Eye (tissue), 1 donor: ENCODE data around the gene MEF2B.
"Not testable (repeated sequence)": the region's sequence is repeated elsewhere in the genome, so short reads cannot be mapped to it uniquely, and the experiment has no call there.

Experiments used
- DNase-seq: peaks from one replicate; pipeline ENCODE4 v3.0.0-alpha.2; 2015

Gene MEF2B

GRCh38 chr19:19121371-19121770 is 48.7 kb downstream of the MEF2B start:
- DNase-seq: no peak

GRCh38 chr19:19120308-19121231 is 49.5 kb downstream of the MEF2B start:
- peak; percentile 92 for DNase-seq

GRCh38 chr19:19119325-19120237 is 50.5 kb downstream of the MEF2B start:
- DNase-seq: no peak

GRCh38 chr19:19115954-19116353 is 54.1 kb downstream of the MEF2B start:
- no peak for DNase-seq

GRCh38 chr19:19113040-19113626 is 56.9 kb downstream of the MEF2B start:
- DNase-seq: peak; percentile 86

GRCh38 chr19:19111967-19112580 is 58.0 kb downstream of the MEF2B start:
- DNase-seq: no peak

GRCh38 chr19:19111136-19111835 is 58.8 kb downstream of the MEF2B start:
- DNase-seq: no peak

- peak; percentile 82 for DNase-seq
Measured at GRCh38 chr19:19110410-19111135, 59.5 kb downstream of the MEF2B start.

GRCh38 chr19:19109601-19110000 is 60.5 kb downstream of the MEF2B start:
- no peak for DNase-seq

- DNase-seq: no peak
Measured at GRCh38 chr19:19107654-19108053, 62.4 kb downstream of the MEF2B start.

- not testable (repeated sequence) for DNase-seq
Measured at GRCh38 chr19:19106938-19107337, 63.1 kb downstream of the MEF2B start.

- DNase-seq: no peak
Measured at GRCh38 chr19:19106056-19106551, 64.0 kb downstream of the MEF2B start.

- peak; percentile 92 for DNase-seq
Measured at GRCh38 chr19:19105365-19106055, 64.6 kb downstream of the MEF2B start.

GRCh38 chr19:19103167-19103566 is 66.9 kb downstream of the MEF2B start:
- DNase-seq: no peak

- DNase-seq: not testable (repeated sequence)
Measured at GRCh38 chr19:19102566-19102965, 67.5 kb downstream of the MEF2B start.

GRCh38 chr19:19101540-19101939 is 68.5 kb downstream of the MEF2B start:
- no peak for DNase-seq

GRCh38 chr19:19098703-19099632 is 71.1 kb downstream of the MEF2B start:
- no peak for DNase-seq

GRCh38 chr19:19098084-19098702 is 71.9 kb downstream of the MEF2B start:
- DNase-seq: no peak
